Fibroblast of lung (primary cell): ENCODE measurements around the gene BTRC. TPM values are rescaled to one million over a fixed set of nuclear protein-coding genes. Genes with fewer than 3 reads are reported as not detected.
A peak's percentile ranks its signal among the peaks of the same experiment; 100 is the strongest.

Source experiments
- DNase-seq, 2 donors: peaks; one replicate each; pipeline versions ENCODE4 v3.0.0 to v3.0.0-alpha.2; 2010; ENCODE audit warnings: low read depth in 2 of 2
- H2AFZ ChIP-seq: 2 replicates; pipeline ENCODE4 v1.5.1; 2012; ENCODE audit warnings: low read length, control low read depth, inconsistent platforms
- H3K27ac ChIP-seq: 2 replicates; pipeline ENCODE4 v1.5.1; 2011; ENCODE audit warnings: low read length, control low read depth; ENCODE audit not compliant: insufficient read depth
- H3K27me3 ChIP-seq: 2 replicates; pipeline ENCODE4 v1.5.1; 2011; ENCODE audit warnings: mild to moderate bottlenecking, low read length; ENCODE audit not compliant: control insufficient read depth, insufficient read depth
- H3K36me3 ChIP-seq: 2 replicates; pipeline ENCODE4 v1.5.1; 2011; ENCODE audit warnings: low read length; ENCODE audit not compliant: control insufficient read depth, insufficient read depth
- H3K4me1 ChIP-seq: 2 replicates; pipeline ENCODE4 v1.5.1; 2011; ENCODE audit warnings: low read length; ENCODE audit not compliant: control insufficient read depth, insufficient read depth; ENCODE audit errors: extremely low read depth
- H3K4me2 ChIP-seq: 2 replicates; pipeline ENCODE4 v1.5.1; 2011; ENCODE audit warnings: low read length, control low read depth; ENCODE audit not compliant: insufficient read depth; ENCODE audit errors: extremely low read depth
- H3K4me3 ChIP-seq, 4 experiments: fragments of 200-600 bp in 1 of 4; sonication (generic) in 1 of 4; replicated peaks in 1 of 4; 2 replicates each; pipeline ENCODE4 v1.5.1; 2011 to 2016; ENCODE audit warnings: low read length in 4 of 4, low read depth in 3 of 4, mild to moderate bottlenecking in 3 of 4, control low read depth in 2 of 4, inconsistent platforms in 1 of 4, mixed read lengths in 1 of 4; ENCODE audit not compliant: insufficient read depth in 1 of 4; ENCODE audit errors: control extremely low read depth in 1 of 4
- H3K79me2 ChIP-seq: 2 replicates; pipeline ENCODE4 v1.5.1; 2012; ENCODE audit warnings: mild to moderate bottlenecking, low read length, inconsistent platforms; ENCODE audit not compliant: control insufficient read depth, insufficient read depth
- H3K9ac ChIP-seq: 2 replicates; pipeline ENCODE4 v1.5.1; 2011; ENCODE audit warnings: mild to moderate bottlenecking, low read length, control low read depth; ENCODE audit not compliant: insufficient read depth
- H3K9me3 ChIP-seq: 2 replicates; pipeline ENCODE4 v1.5.1; 2012; ENCODE audit warnings: low read depth, low read length; ENCODE audit not compliant: control insufficient read depth, insufficient read depth
- H4K20me1 ChIP-seq: 2 replicates; pipeline ENCODE4 v1.5.1; 2011; ENCODE audit warnings: low read length; ENCODE audit not compliant: control insufficient read depth, insufficient read depth; ENCODE audit errors: extremely low read depth
- CTCF ChIP-seq, 2 donors: IDR thresholded peaks in 1 of 2; conservative IDR thresholded peaks in 1 of 2; 1 replicate in 1 of 2; 2 replicates in 1 of 2; pipeline ENCODE4 v1.5.1; 2011 to 2012; ENCODE audit warnings: low read length in 2 of 2, control low read depth in 1 of 2, inconsistent platforms in 1 of 2, low read depth in 1 of 2, mild to moderate bottlenecking in 1 of 2
- EZH2 ChIP-seq: IDR thresholded peaks from 2 replicates; pipeline ENCODE4 v1.5.1; 2012; ENCODE audit warnings: low read length, control low read depth, mild to moderate bottlenecking; ENCODE audit errors: missing control alignments
- polyA plus RNA-seq, 2 donors: library from polyadenylated mRNA; depleted of rRNA in 1 of 2; stranded (reverse) in 1 of 2; unstranded in 1 of 2; fragments of >200 nt; gene quantifications; 2 replicates each; pipeline ENCODE4 v1.2.1, GENCODE V29; 2011 to 2012; ENCODE audit warnings: missing spikeins in 1 of 2
- total RNA-seq: library from RNA; depleted of rRNA; stranded (reverse); fragments of >200 nt; gene quantifications from 2 replicates; pipeline ENCODE4 v1.2.1, GENCODE V29; 2014

BTRC gene
- total and polyA plus RNA-seq, 2 donors (not counting 1 experiment from before 2014, with no cell fraction given): 9.2 to 10.9 TPM

- no peaks in the 10 kb centered on the region for H3K79me2 ChIP-seq
- no peaks in the 10 kb centered on the region for H3K9me3 ChIP-seq
- no peaks in the 10 kb centered on the region for H3K36me3 ChIP-seq
- TF ChIP-seq CTCF (conservative IDR thresholded peaks at IDR 0.05 in 1 of 2, IDR thresholded peaks at IDR 0.05 in 1 of 2; ENCODE audit: low read depth in 1 of 2, low read length in 2 of 2) (no peak), EZH2 (no peak)
- no peak overlapping the region for H3K4me3 ChIP-seq
- no peaks in the 10 kb centered on the region for H3K27me3 ChIP-seq
- no peak overlapping the region for H3K4me2 ChIP-seq
- H3K9ac ChIP-seq: no peak overlapping the region
- no peaks in the 10 kb centered on the region for H4K20me1 ChIP-seq
- H3K27ac ChIP-seq: no peak overlapping the region
- no peaks in the 10 kb centered on the region for H3K4me1 ChIP-seq
- DNase-seq: no peak
- H2AFZ ChIP-seq: no peak overlapping the region
Measured at GRCh38 chr10:101493782-101494281, 139.9 kb downstream of the BTRC start.

GRCh38 chr10:101494650-101495049, 140.7 kb downstream of the BTRC start:
- TF ChIP-seq EZH2 (no peak), CTCF (conservative IDR thresholded peaks at IDR 0.05 in 1 of 2, IDR thresholded peaks at IDR 0.05 in 1 of 2; ENCODE audit: low read depth in 1 of 2, low read length in 2 of 2) (no peak)
- H3K36me3 ChIP-seq: no peaks in the 10 kb centered on the region
- H3K27me3 ChIP-seq: no peaks in the 10 kb centered on the region
- H2AFZ ChIP-seq: no peak overlapping the region
- no peaks in the 10 kb centered on the region for H4K20me1 ChIP-seq
- DNase-seq: no peak
- H3K27ac ChIP-seq: no peak overlapping the region
- H3K4me1 ChIP-seq: no peaks in the 10 kb centered on the region
- H3K79me2 ChIP-seq: no peaks in the 10 kb centered on the region
- no peak overlapping the region for H3K9ac ChIP-seq
- H3K9me3 ChIP-seq: no peaks in the 10 kb centered on the region
- no peak overlapping the region for H3K4me2 ChIP-seq
- H3K4me3 ChIP-seq: no peak overlapping the region

- Histone ChIP-seq H3K27ac (no peak overlapping the region), H3K4me3 (no peak overlapping the region), H3K4me1 (no peaks in the 10 kb centered on the region), H2AFZ (no peak overlapping the region), H4K20me1 (no peaks in the 10 kb centered on the region), H3K9me3 (no peaks in the 10 kb centered on the region), H3K36me3 (no peaks in the 10 kb centered on the region), H3K4me2 (no peak overlapping the region), H3K9ac (no peak overlapping the region), H3K79me2 (no peaks in the 10 kb centered on the region), H3K27me3 (no peaks in the 10 kb centered on the region)
- TF ChIP-seq EZH2 (no peak), CTCF (conservative IDR thresholded peaks at IDR 0.05 in 1 of 2, IDR thresholded peaks at IDR 0.05 in 1 of 2; ENCODE audit: low read depth in 1 of 2, low read length in 2 of 2) (peak in 1 of 2 donors; percentile 36)
- DNase-seq: peak in 1 of 2 donors; percentile 19
Measured at GRCh38 chr10:101495324-101495925, 141.5 kb downstream of the BTRC start.
